Fibroblast of lung (primary cell): ENCODE measurements around the gene RAG1. TPM values are rescaled to one million over a fixed set of nuclear protein-coding genes. Genes with fewer than 3 reads are reported as not detected.

Experiments used
- DNase-seq, 2 donors: peaks; one replicate each; pipeline versions ENCODE4 v3.0.0 to v3.0.0-alpha.2; 2010; ENCODE audit warnings: low read depth in 2 of 2
- H2AFZ ChIP-seq: 2 replicates; pipeline ENCODE4 v1.5.1; 2012; ENCODE audit warnings: low read length, control low read depth, inconsistent platforms
- H3K27ac ChIP-seq: 2 replicates; pipeline ENCODE4 v1.5.1; 2011; ENCODE audit warnings: low read length, control low read depth; ENCODE audit not compliant: insufficient read depth
- H3K27me3 ChIP-seq: 2 replicates; pipeline ENCODE4 v1.5.1; 2011; ENCODE audit warnings: mild to moderate bottlenecking, low read length; ENCODE audit not compliant: control insufficient read depth, insufficient read depth
- H3K36me3 ChIP-seq: 2 replicates; pipeline ENCODE4 v1.5.1; 2011; ENCODE audit warnings: low read length; ENCODE audit not compliant: control insufficient read depth, insufficient read depth
- H3K4me1 ChIP-seq: 2 replicates; pipeline ENCODE4 v1.5.1; 2011; ENCODE audit warnings: low read length; ENCODE audit not compliant: control insufficient read depth, insufficient read depth; ENCODE audit errors: extremely low read depth
- H3K4me2 ChIP-seq: 2 replicates; pipeline ENCODE4 v1.5.1; 2011; ENCODE audit warnings: low read length, control low read depth; ENCODE audit not compliant: insufficient read depth; ENCODE audit errors: extremely low read depth
- H3K4me3 ChIP-seq, 4 experiments: fragments of 200-600 bp in 1 of 4; sonication (generic) in 1 of 4; replicated peaks in 1 of 4; 2 replicates each; pipeline ENCODE4 v1.5.1; 2011 to 2016; ENCODE audit warnings: low read length in 4 of 4, low read depth in 3 of 4, mild to moderate bottlenecking in 3 of 4, control low read depth in 2 of 4, inconsistent platforms in 1 of 4, mixed read lengths in 1 of 4; ENCODE audit not compliant: insufficient read depth in 1 of 4; ENCODE audit errors: control extremely low read depth in 1 of 4
- H3K79me2 ChIP-seq: 2 replicates; pipeline ENCODE4 v1.5.1; 2012; ENCODE audit warnings: mild to moderate bottlenecking, low read length, inconsistent platforms; ENCODE audit not compliant: control insufficient read depth, insufficient read depth
- H3K9ac ChIP-seq: 2 replicates; pipeline ENCODE4 v1.5.1; 2011; ENCODE audit warnings: mild to moderate bottlenecking, low read length, control low read depth; ENCODE audit not compliant: insufficient read depth
- H3K9me3 ChIP-seq: 2 replicates; pipeline ENCODE4 v1.5.1; 2012; ENCODE audit warnings: low read depth, low read length; ENCODE audit not compliant: control insufficient read depth, insufficient read depth
- H4K20me1 ChIP-seq: 2 replicates; pipeline ENCODE4 v1.5.1; 2011; ENCODE audit warnings: low read length; ENCODE audit not compliant: control insufficient read depth, insufficient read depth; ENCODE audit errors: extremely low read depth
- EZH2 ChIP-seq: IDR thresholded peaks from 2 replicates; pipeline ENCODE4 v1.5.1; 2012; ENCODE audit warnings: low read length, control low read depth, mild to moderate bottlenecking; ENCODE audit errors: missing control alignments
- polyA plus RNA-seq, 2 donors: library from polyadenylated mRNA; depleted of rRNA in 1 of 2; stranded (reverse) in 1 of 2; unstranded in 1 of 2; fragments of >200 nt; gene quantifications; 2 replicates each; pipeline ENCODE4 v1.2.1, GENCODE V29; 2011 to 2012; ENCODE audit warnings: missing spikeins in 1 of 2
- total RNA-seq: library from RNA; depleted of rRNA; stranded (reverse); fragments of >200 nt; gene quantifications from 2 replicates; pipeline ENCODE4 v1.2.1, GENCODE V29; 2014
- TF ChIP-seq, protein P1 (sequence below), 2 donors: IDR thresholded peaks in 1 of 2; conservative IDR thresholded peaks in 1 of 2; 1 replicate in 1 of 2; 2 replicates in 1 of 2; pipeline ENCODE4 v1.5.1; 2011 to 2012; ENCODE audit warnings: low read length in 2 of 2, control low read depth in 1 of 2, inconsistent platforms in 1 of 2, low read depth in 1 of 2, mild to moderate bottlenecking in 1 of 2

RAG1 gene
- total and polyA plus RNA-seq, 2 donors (not counting 1 experiment from before 2014, with no cell fraction given), result 0.08 to 0.99 TPM

- no peaks in the 10 kb centered on the region for H3K79me2 ChIP-seq
- H4K20me1 ChIP-seq, result no peaks in the 10 kb centered on the region
- H3K4me2 ChIP-seq, result peak overlapping the region; percentile 40
- H3K4me3 ChIP-seq, result no peak overlapping the region
- no peak overlapping the region for H3K9ac ChIP-seq
- no peak overlapping the region for H3K27ac ChIP-seq
- TF ChIP-seq, protein P1, sequence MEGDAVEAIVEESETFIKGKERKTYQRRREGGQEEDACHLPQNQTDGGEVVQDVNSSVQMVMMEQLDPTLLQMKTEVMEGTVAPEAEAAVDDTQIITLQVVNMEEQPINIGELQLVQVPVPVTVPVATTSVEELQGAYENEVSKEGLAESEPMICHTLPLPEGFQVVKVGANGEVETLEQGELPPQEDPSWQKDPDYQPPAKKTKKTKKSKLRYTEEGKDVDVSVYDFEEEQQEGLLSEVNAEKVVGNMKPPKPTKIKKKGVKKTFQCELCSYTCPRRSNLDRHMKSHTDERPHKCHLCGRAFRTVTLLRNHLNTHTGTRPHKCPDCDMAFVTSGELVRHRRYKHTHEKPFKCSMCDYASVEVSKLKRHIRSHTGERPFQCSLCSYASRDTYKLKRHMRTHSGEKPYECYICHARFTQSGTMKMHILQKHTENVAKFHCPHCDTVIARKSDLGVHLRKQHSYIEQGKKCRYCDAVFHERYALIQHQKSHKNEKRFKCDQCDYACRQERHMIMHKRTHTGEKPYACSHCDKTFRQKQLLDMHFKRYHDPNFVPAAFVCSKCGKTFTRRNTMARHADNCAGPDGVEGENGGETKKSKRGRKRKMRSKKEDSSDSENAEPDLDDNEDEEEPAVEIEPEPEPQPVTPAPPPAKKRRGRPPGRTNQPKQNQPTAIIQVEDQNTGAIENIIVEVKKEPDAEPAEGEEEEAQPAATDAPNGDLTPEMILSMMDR (conservative IDR thresholded peaks at IDR 0.05 in 1 of 2, IDR thresholded peaks at IDR 0.05 in 1 of 2; ENCODE audit: low read depth in 1 of 2, low read length in 2 of 2), result no peak
- TF ChIP-seq EZH2, result no peak
- DNase-seq, result no peak
- peak overlapping the region; percentile 3 for H2AFZ ChIP-seq
- no peaks in the 10 kb centered on the region for H3K4me1 ChIP-seq
- H3K36me3 ChIP-seq, result no peaks in the 10 kb centered on the region
- H3K27me3 ChIP-seq, result no peaks in the 10 kb centered on the region
- no peaks in the 10 kb centered on the region for H3K9me3 ChIP-seq
Observed at GRCh38 chr11:36618363-36619047, 50.7 kb downstream of the RAG1 start.

DNA sequence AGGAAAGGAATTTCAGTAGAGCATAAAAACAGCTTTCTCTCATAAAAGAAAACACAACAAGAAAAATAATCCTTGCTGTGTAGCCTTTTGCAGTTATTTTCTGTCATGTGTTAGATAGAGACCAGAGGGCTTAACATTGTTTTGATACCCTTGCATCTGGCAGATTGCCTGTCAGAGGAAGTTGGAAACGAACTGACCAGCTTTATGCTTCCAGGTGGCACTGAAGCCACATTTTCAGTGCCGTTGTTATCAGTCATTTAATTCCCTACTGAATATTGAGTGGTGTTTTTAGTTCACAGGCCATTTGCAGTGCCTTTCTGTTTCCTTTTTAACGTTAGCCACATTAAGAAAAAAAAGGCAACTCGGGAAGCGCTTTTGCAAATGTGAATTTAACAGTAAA, 51.7 kb downstream of the RAG1 start:
- no peak overlapping the region for H3K4me3 ChIP-seq
- no peaks in the 10 kb centered on the region for H3K27me3 ChIP-seq
- peak overlapping the region; percentile 19 for H2AFZ ChIP-seq
- no peaks in the 10 kb centered on the region for H4K20me1 ChIP-seq
- no peak overlapping the region for H3K27ac ChIP-seq
- no peak overlapping the region for H3K4me2 ChIP-seq
- no peaks in the 10 kb centered on the region for H3K9me3 ChIP-seq
- TF ChIP-seq, protein P1 (conservative IDR thresholded peaks at IDR 0.05 in 1 of 2, IDR thresholded peaks at IDR 0.05 in 1 of 2; ENCODE audit: low read depth in 1 of 2, low read length in 2 of 2), result no peak
- no peak for TF ChIP-seq EZH2
- H3K36me3 ChIP-seq, result no peaks in the 10 kb centered on the region
- no peaks in the 10 kb centered on the region for H3K79me2 ChIP-seq
- H3K4me1 ChIP-seq, result no peaks in the 10 kb centered on the region
- H3K9ac ChIP-seq, result no peak overlapping the region
- no peak for DNase-seq

DNA sequence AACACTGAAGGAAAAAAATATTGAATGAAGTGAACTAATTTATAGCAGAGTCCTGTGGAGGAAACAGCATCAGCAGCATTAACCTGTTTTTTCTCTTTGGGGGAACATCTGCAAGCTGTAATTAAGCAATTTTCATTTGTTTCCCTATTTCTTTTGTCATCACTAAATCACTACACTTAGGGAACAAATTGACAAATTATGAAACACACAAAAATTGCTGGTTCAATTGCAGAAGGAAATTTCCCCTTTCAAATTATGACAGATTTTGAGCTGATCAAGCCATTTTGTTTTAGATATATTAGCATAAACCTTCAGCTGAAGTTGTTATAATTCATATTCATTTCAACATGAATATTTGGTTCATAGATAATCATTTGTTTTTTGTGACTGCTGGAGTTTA, 52.4 kb downstream of the RAG1 start:
- no peak for DNase-seq
- Histone ChIP-seq H3K4me1 (no peaks in the 10 kb centered on the region), H3K4me3 (no peak overlapping the region), H3K36me3 (no peaks in the 10 kb centered on the region), H2AFZ (no peak overlapping the region), H3K79me2 (no peaks in the 10 kb centered on the region), H3K27me3 (no peaks in the 10 kb centered on the region), H3K9ac (no peak overlapping the region), H3K4me2 (no peak overlapping the region), H3K27ac (no peak overlapping the region), H4K20me1 (no peaks in the 10 kb centered on the region), H3K9me3 (no peaks in the 10 kb centered on the region)
- TF ChIP-seq, protein P1 (conservative IDR thresholded peaks at IDR 0.05 in 1 of 2, IDR thresholded peaks at IDR 0.05 in 1 of 2; ENCODE audit: low read depth in 1 of 2, low read length in 2 of 2), result no peak
- TF ChIP-seq EZH2, result no peak
